Prostate gland (tissue), 2 donors: Measurements from ENCODE around the gene DCST2. TPM values are rescaled to one million over a fixed set of nuclear protein-coding genes. Genes with fewer than 3 reads are reported as not detected.
A peak's percentile ranks its signal among the peaks of the same experiment; 100 is the strongest.

Experiments used
- DNase-seq: peaks from one replicate; pipeline ENCODE4 v3.0.0-alpha.2; 2019; ENCODE audit warnings: low spot score
- H3K27ac ChIP-seq, 2 donors: fragments of 200-600 bp; sonication (generic); 2 replicates each; pipeline ENCODE4 v1.5.1; 2017 to 2019
- H3K27me3 ChIP-seq: fragments of 200-600 bp; sonication (generic); replicated peaks from 2 replicates; pipeline ENCODE4 v1.5.1; 2019; ENCODE audit not compliant: insufficient read depth
- H3K36me3 ChIP-seq, 2 donors: fragments of 200-600 bp; sonication (generic); 1 replicate in 1 of 2; 2 replicates in 1 of 2; pipeline versions ENCODE4 v1.5.1 to v1.8.1; 2017 to 2019
- H3K4me1 ChIP-seq: fragments of 200-600 bp; sonication (generic); replicated peaks from 2 replicates; pipeline ENCODE4 v1.5.1; 2019
- H3K4me3 ChIP-seq, 2 donors: fragments of 200-600 bp; sonication (generic); 2 replicates each; pipeline ENCODE4 v1.5.1; 2017 to 2019
- H3K9me3 ChIP-seq: fragments of 200-600 bp; sonication (generic); 2 replicates; pipeline ENCODE4 v1.5.1; 2017
- CTCF ChIP-seq, 4 experiments: fragments of 200-600 bp in 2 of 4; fragments of 450-650 bp in 2 of 4; sonication (generic) in 2 of 4; IDR thresholded peaks; 1 replicate in 3 of 4; 2 replicates in 1 of 4; pipeline ENCODE4 v1.5.1; 2016 to 2019; ENCODE audit warnings: antibody characterized with exemption in 4 of 4, mild to moderate bottlenecking in 2 of 4, moderate library complexity in 2 of 4
- POLR2A ChIP-seq: fragments of 450-650 bp; IDR thresholded peaks from one replicate; pipeline ENCODE4 v1.6.1; 2016; ENCODE audit warnings: antibody characterized with exemption, mild to moderate bottlenecking
- POLR2AphosphoS5 ChIP-seq: sonication (generic); formaldehyde crosslinking; IDR thresholded peaks from one replicate; pipeline ENCODE4 v1.6.1; 2017; ENCODE audit warnings: antibody characterized with exemption
- WGBS: methylation state at CpG from one replicate; pipeline ENCODE4 v1.1.5; 2018; 5-methylcytosine and 5-hydroxymethylcytosine counted together
- intact Hi-C: fragments of 100-400 bp; cut with DNase I; formaldehyde crosslinking; loops from one replicate; pipeline ENCODE4 v1.14.2; 2022
- total RNA-seq, 2 donors: library from RNA; depleted of rRNA; stranded (reverse); fragments of >200 nt; gene quantifications; one replicate each; pipeline ENCODE4 v1.1.0, GENCODE V29; 2016

Gene DCST2
- total RNA-seq, 2 donors from 2014 or later, result 2.3 to 5.3 TPM

GRCh38 chr1:154972517-154973343, 60.9 kb downstream of the DCST2 start:
- 25% methylated on average over 18 of the region's 18 CpGs for WGBS
- H3K4me1 ChIP-seq, result peaks cover 14% of the 10 kb centered on the region

GRCh38 chr1:154972213-154972516, 61.4 kb downstream of the DCST2 start:
- no peaks in the 10 kb centered on the region for H3K27me3 ChIP-seq
- DNase-seq, result no peak
- peaks cover 14% of the 10 kb centered on the region for H3K4me1 ChIP-seq
- intact Hi-C loops, result no loop called here
- H3K27ac ChIP-seq, result peak overlapping the region; percentile 98 to 99
- H3K9me3 ChIP-seq, result no peaks in the 10 kb centered on the region
- peak overlapping the region in 1 of 2 donors; percentile 82 for H3K4me3 ChIP-seq
- H3K36me3 ChIP-seq, result no peaks in the 10 kb centered on the region
- WGBS, result 55% methylated on average over 3 of the region's 3 CpGs
- TF ChIP-seq POLR2A, result no peak
- TF ChIP-seq CTCF (IDR thresholded peaks at IDR 0.05), result no peak
- no peak for TF ChIP-seq POLR2AphosphoS5

More at GRCh38 chr1:154972517-154973343, 60.9 kb downstream of the DCST2 start:
- TF ChIP-seq CTCF (IDR thresholded peaks at IDR 0.05) (no peak), POLR2A (peak; percentile 50), POLR2AphosphoS5 (peak; percentile 95)
- Histone ChIP-seq H3K9me3 (no peaks in the 10 kb centered on the region), H3K36me3 (no peaks in the 10 kb centered on the region), H3K27me3 (no peaks in the 10 kb centered on the region), H3K4me3 (peak overlapping the region; percentile 52 to 82), H3K27ac (peak overlapping the region; percentile 98 to 99)
- intact Hi-C loops, result no loop called here
- DNase-seq, result peak; percentile 87

GRCh38 chr1:154971341-154971998, 62.1 kb downstream of the DCST2 start:
- peak; percentile 72 for DNase-seq
- Histone ChIP-seq H3K4me1 (peaks cover 14% of the 10 kb centered on the region), H3K4me3 (peak overlapping the region in 1 of 2 donors; percentile 33)

GRCh38 chr1:154970631-154971340, 62.8 kb downstream of the DCST2 start, which contains the start of gene SHC1:
TSS of gene SHC1 (minus strand) at chr1:154970747. CDS start at chr1:154970526, 221 bp downstream.
- Histone ChIP-seq H3K27me3 (no peaks in the 10 kb centered on the region), H3K36me3 (peaks cover 0 to 5% of the 10 kb centered on the region in 2 donors), H3K4me1 (peaks cover 14% of the 10 kb centered on the region), H3K9me3 (no peaks in the 10 kb centered on the region), H3K4me3 (peak within 1 kb of the TSS; percentile 6 to 33), H3K27ac (peak within 1 kb of the TSS; percentile 98 to 99)
- TF ChIP-seq POLR2A (peak; percentile 98), CTCF (IDR thresholded peaks at IDR 0.05) (peak in 1 of 4 experiments; percentile 4), POLR2AphosphoS5 (peak; percentile 96)
- peak; percentile 94 for DNase-seq
- intact Hi-C loops, result no loop called here
- 7% methylated on average over 15 of the region's 15 CpGs for WGBS

More at GRCh38 chr1:154971341-154971998, 62.1 kb downstream of the DCST2 start:
- TF ChIP-seq CTCF (IDR thresholded peaks at IDR 0.05) (no peak), POLR2AphosphoS5 (no peak), POLR2A (no peak)
- Histone ChIP-seq H3K36me3 (peaks cover 0 to 4% of the 10 kb centered on the region in 2 donors), H3K27ac (peak overlapping the region; percentile 98 to 99), H3K27me3 (no peaks in the 10 kb centered on the region), H3K9me3 (no peaks in the 10 kb centered on the region)
- intact Hi-C loops, result no loop called here
- WGBS, result 25% methylated on average over 10 of the region's 10 CpGs
